GM12874 (cell line): ENCODE data around the gene FAM13A.

Experiments used
- TF ChIP-seq, protein P1 (sequence below): IDR thresholded peaks from 2 replicates; pipeline ENCODE4 v1.5.1; 2011; ENCODE audit warnings: low read depth, mild to moderate bottlenecking, control low read depth, low read length, moderate library complexity; ENCODE audit not compliant: insufficient read depth

Gene FAM13A

DNA sequence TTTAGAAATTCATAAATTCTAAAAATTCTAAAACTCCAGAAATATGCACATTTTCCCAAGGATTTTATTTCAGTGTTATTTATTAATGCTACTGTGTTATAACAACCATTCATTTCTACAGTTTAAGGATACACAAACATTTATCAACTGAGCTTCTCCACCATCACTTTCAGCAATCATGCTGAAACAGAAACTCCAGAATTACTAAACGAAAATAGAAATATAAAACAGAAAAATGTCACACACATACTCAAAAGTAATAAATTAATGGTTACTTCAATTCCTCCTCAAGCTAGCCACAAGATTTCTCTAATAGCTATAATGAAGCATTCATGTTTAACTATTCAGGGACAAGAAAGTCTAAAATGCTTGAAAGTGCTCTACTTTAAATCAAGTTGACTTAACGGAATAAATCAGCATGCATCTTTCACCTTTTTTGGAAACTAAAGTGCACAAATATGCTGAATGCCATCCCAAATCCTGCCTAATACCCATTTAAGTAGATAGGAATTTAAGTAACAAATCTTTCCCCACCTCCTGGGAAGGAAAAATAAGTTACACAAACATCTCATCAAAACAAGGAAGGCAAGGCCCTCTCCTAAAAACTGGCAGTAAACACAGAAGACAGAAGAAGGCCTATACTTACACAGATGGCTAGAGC is 563 bp downstream of the FAM13A start:
- TF ChIP-seq, protein P1, sequence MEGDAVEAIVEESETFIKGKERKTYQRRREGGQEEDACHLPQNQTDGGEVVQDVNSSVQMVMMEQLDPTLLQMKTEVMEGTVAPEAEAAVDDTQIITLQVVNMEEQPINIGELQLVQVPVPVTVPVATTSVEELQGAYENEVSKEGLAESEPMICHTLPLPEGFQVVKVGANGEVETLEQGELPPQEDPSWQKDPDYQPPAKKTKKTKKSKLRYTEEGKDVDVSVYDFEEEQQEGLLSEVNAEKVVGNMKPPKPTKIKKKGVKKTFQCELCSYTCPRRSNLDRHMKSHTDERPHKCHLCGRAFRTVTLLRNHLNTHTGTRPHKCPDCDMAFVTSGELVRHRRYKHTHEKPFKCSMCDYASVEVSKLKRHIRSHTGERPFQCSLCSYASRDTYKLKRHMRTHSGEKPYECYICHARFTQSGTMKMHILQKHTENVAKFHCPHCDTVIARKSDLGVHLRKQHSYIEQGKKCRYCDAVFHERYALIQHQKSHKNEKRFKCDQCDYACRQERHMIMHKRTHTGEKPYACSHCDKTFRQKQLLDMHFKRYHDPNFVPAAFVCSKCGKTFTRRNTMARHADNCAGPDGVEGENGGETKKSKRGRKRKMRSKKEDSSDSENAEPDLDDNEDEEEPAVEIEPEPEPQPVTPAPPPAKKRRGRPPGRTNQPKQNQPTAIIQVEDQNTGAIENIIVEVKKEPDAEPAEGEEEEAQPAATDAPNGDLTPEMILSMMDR, result no peak

DNA sequence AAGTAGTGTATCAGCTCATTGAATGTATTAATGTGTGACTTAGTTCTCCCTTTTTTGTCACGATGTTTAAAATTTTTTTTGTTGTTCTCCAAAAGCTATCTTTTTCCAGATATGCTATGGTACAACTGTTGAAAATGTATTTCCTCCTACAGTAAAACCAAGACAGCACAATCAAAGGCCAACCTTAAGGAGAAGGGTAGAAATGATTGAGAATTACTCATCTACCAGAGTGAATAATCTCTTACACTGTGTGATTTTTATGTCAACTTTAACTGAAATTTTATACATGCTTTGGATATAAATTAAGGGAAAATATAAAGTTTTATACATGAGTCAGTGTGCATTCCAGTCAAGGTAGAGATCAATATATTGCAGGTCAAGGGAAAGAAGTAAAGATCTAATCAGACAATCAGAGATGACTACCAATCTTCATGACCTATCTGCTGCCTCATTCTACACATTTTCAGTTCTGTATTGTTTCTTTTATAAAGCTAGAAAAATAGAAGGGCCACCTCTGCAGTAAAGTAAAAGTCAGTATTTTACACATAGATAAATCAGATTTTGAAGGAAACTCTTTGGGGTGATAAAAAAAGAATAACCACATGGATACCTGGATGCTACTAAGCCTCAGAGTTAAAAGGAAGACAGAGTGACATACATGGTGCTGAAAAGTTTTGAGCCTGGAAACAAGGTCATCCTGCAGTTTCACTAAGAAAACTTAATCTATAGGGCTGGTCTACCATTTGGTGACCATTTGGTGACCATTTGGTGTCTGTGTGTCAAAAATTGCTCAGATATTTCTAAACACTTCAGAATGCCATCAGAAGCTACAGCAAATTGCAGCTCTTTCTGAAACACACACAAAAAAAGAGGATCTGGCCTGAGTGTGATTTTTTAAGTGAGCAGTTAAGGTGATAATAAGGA is 1.6 kb downstream of the FAM13A start:
- TF ChIP-seq, protein P1, result no peak

- TF ChIP-seq, protein P1, result no peak
Measured at GRCh38 chr4:89054627-89055026, 2.4 kb downstream of the FAM13A start.

- TF ChIP-seq, protein P1, result no peak
Measured at GRCh38 chr4:89049853-89050252, 7.1 kb downstream of the FAM13A start.

DNA sequence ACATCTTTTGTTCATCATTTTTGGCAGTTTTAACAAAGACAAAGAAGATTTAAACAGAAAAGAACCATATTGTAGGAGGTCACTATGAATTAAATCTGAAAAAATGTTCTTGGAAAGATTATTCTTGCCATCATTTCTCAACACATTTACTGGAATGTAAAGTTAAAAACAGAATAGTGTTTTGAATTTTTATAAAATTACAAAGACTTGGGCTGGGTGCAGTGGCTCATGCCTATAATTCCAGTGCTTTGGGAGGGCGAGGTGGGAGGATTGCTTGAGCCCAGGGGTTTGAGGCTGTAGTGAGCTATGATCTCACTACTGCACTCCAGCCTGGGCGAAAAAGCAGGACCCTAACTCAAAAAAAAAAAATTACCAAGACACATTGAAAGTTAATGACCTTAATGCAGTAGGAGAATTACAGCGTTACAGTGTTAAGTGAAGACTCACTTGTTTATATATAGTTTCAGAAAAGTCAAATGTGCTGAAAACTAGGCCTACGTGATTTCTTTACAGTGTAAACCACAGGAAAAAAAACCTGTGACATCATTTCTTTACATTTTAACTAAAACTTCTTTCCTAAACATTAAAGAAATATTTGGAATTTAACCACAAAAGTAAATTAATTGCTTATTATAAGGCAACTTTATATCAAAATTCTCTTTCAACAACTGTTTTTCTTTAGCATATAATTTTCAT is 7.9 kb downstream of the FAM13A start:
- TF ChIP-seq, protein P1, result no peak

- TF ChIP-seq, protein P1, result no peak
Measured at GRCh38 chr4:89044147-89044900, 12.7 kb downstream of the FAM13A start.
